HG03521 (cell line): Measurements from ENCODE around the gene GRIN1.

Experiments
- ATAC-seq: cut with Tn5 transposase; IDR thresholded peaks from one replicate; pipeline ENCODE4 v1.9.1; 2021; ENCODE audit warnings: mild to moderate bottlenecking, moderate library complexity; ENCODE audit not compliant: unreplicated experiment

GRIN1 gene

DNA sequence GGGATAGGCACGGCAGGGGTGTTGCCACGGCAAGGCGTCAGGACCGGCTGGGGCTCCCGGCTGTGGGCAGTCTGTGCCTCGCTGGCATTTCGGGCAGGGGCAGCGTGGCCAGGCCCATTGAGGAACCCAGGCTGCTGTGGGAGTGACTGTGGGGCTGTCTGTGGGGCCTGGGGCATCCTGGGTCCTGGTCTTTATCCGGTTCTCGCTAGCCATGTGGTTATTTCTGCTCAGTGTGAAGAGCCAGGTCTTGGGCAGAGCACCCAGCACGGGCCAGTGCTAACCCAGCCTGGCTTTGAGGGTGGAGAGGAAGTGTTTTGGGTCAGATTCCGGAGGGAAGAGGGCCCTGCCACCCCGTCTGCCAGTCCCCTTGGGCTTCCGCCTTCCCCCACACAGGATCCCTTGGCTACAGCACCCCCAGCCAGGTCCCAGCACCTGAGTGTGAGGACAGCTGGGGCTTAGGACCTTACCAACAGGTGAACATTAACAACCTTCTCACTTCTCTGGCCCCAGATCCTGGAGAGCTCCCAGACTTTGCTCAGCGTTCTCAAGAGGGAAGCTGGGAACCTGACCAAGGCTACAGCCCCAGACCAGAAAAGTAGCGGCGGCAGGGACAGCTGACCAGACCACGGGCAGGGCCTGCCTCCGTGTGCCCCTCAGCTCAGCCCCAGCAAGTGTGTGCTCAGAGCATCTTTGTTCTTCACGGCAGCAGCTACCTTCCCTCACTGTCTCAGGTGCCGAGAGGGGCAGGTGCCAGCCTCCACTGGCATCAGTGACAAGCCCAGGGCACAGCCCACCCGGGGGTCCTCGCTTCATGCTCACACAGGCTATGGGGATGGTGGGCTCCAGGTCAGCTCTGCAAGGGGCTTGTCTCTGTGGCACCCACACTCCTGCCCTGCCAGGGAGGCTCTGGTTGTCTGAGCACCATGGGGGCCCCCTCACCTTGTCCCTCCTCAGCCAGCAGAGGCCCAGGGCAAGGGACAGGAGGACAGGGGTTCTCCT lies 50.6 kb downstream of the GRIN1 start:
- ATAC-seq = no peak

DNA sequence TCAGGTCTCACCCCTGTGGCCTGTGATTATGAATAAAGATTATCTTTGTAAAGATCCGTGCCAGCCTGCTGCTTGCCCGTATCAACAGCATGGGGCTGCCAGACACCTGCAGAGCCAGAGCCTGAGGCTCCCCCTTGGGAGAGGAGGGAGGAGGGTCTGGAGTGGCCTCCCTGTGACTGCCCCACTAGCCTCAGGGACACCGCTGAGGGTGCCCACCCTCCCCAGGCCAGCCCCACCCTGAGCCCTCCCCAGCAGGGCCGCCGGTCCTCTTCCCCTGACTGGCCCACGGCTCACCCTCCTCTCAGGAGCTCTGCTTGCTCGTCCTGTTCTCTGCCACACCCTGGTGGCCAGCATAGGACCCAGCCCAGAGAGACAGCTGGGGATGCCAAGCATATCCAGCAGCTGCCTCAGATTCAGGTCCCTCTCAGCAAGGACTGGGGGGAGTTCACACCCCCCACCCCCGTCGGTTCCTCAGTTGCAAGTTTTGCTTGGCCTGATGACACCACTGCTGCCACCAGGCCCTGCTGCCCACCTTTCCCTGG lies 51.4 kb downstream of the GRIN1 start:
- no peak for ATAC-seq

- ATAC-seq = no peak
Observed at GRCh38 chr9:137191245-137191644, 52.3 kb downstream of the GRIN1 start.

GRCh38 chr9:137191691-137192447 lies 52.9 kb downstream of the GRIN1 start:
- no peak for ATAC-seq

DNA sequence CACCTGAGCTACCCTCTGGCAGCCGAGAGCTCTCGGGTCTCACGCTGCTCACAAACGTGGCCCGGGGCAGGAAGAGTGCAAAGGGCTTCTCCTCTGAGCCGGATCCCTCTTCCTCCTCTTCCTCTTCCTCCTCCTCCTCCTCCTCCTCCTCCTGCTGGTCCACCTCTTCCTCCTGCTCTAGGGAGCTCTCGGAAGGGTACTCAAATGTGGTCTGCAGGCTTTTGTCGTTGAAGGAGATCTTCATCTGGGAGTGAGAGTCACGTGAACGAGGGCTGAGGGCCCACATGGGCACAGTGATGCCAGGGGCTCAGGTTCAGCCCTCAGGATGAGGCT lies 53.5 kb downstream of the GRIN1 start:
- no peak for ATAC-seq

DNA sequence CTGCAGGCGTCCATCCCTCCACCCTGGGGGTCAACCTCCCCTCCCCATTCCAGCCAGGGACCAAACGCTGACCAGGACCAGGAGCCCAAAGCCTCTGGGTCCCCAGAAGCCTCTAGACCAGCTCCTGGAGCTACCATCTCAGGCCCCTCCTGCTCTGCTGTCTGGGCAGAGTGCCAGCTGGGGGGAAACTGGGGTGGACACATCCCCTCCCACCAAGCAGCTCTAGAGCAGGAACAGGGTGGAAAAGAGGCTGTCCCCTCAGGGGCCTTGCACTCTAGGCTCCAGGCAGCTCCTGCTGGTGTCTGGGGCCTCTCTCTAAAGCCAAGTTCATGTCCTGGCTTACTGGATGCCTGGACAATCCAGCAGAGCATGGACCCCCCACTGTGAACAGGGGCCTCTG lies 53.9 kb downstream of the GRIN1 start:
- ATAC-seq = no peak

DNA sequence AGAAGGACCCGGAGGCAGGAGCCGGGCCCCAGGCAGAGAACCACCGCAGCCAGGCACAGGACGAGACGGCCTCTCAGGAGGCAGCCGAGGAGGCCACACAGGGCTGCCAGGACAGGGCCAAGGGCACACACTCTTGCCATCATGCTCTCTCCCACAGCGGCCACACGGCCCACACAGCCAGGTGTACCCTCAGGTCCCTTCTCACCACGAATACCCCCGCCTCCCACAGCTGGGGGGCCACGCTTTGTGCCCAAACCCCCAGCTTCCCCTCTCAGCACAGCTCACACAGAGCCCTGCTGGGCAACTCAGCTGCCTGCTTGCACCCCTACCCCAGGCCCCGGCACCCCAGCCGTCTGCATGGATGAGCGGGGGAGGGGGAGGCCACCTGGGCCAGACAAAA lies 54.8 kb downstream of the GRIN1 start:
- no peak for ATAC-seq

DNA sequence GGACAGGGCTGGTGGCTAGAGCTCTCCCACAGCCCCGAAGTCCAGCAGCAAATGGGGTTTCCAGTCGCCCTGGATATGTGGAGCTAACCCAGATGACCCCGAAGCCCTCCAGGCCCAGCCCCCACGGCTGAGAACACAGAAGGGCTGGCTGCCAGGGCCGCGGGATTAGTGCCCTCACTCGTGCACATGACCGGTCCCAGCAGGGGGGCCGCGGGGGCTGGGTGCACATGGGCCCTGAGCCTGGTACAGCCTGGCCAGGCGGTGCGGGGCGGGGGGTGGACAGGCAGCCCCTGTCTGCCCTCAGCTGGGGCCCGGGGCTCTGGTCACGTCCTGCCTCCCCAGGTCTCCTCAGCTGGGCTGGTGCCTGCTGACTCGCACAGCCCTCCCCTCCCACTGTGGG lies 55.4 kb downstream of the GRIN1 start:
- no peak for ATAC-seq

GRCh38 chr9:137194909-137195308 lies 56.0 kb downstream of the GRIN1 start:
- no peak for ATAC-seq

GRCh38 chr9:137195525-137196220 lies 56.7 kb downstream of the GRIN1 start:
- ATAC-seq = no peak

GRCh38 chr9:137198051-137198901 lies 59.3 kb downstream of the GRIN1 start:
- no peak for ATAC-seq

DNA sequence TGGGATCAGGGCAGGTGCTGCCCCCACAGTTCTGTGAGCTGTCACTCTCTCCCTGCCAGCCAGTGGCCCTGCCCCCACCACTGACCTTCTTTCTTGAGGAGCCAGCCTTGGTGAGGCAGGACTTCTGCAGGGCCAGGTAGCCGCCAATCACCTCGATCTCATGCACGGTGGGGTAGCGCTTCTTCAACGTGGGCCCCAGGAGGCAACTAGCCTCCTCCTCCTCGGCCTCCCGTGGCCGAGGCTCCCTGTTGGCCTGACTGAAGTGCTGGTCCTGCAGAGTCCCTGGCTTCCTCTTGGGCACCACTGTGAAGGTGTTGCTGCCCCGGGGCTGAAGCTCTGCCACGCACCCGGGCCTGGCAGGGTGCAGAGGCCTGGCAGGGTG lies 59.9 kb downstream of the GRIN1 start:
- ATAC-seq = no peak

GRCh38 chr9:137199411-137200121 lies 60.6 kb downstream of the GRIN1 start:
- no peak for ATAC-seq

GRCh38 chr9:137200311-137201204 lies 61.6 kb downstream of the GRIN1 start, which contains the start of gene TPRN:
TSS of gene TPRN (minus strand) at chr9:137200741. CDS start at chr9:137200711, 30 bp downstream.
- peak; percentile 87 for ATAC-seq

DNA sequence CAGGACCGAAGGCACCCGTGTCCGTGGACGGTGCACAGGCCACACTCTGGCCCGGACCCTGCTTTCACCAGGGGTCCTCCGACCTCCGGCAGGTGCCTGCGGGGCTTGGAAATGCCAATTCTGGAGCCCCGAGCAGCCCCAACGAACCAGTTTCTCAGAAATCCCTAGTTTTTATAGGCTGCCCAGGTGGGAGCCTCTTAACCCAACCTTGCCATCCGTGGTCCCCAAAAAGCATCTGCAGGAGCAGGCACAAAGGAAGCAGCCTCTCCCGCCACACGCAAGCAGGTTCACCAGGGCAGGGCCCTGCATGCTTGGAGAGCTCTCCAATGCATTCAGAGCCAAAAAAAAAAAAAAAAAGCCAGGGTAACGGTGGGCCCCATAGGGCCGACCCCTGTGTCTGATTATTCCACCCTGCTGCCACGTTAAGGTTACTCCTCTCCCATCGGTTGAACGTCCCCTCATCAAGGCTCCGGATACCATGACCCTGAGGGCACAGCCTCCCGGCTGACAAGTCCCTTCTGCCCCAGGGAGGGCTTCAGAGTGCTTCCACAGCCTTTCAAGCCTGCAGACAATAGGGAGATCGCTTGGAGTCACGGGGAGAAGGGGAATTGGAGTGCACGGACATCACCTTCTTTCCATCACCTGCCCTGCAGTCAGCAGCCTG lies 62.4 kb downstream of the GRIN1 start:
- no peak for ATAC-seq

DNA sequence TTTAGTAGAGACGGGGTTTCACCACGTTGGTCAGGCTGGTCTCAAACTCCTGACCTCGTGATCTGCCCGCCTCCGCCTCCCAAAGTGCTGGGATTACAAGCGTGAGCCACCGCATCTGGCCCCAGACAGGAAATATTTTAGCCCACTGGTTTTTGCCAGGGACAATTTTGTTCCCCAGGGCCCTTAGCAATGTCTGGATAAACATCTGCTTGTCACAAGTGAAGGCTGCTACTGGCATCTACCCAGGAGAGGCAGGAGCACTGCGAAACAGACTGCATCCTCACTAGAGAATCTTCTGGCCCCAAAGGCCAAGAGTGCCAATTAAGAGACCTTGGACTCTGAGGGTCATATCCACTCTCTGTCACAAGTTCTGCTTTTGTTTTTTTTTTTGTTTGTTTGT lies 64.0 kb downstream of the GRIN1 start:
- no peak for ATAC-seq

- ATAC-seq = no peak
Observed at GRCh38 chr9:137204731-137205125, 65.8 kb downstream of the GRIN1 start.
